K562 (cell line): ENCODE measurements around the gene DAP. TPM values are rescaled to one million over a fixed set of nuclear protein-coding genes. Genes with fewer than 3 reads are reported as not detected.
A peak's percentile ranks its signal among the peaks of the same experiment; 100 is the strongest.

ENCODE experiments used
- CBFA2T3 ChIP-seq: fragments of 450-650 bp; IDR thresholded peaks from 2 replicates; pipeline ENCODE4 v1.6.1; 2017
- E2F3 ChIP-seq: fragments of 250-450 bp; sonication (Bioruptor Pico); IDR thresholded peaks from 2 replicates; pipeline ENCODE4 v1.4.0; 2020; ENCODE audit warnings: mild to moderate bottlenecking
- HDAC1 ChIP-seq, 2 experiments: fragments of 450-650 bp; IDR thresholded peaks; 2 replicates each; pipeline ENCODE4 v1.6.1; 2016 to 2017; ENCODE audit warnings: inconsistent platforms in 1 of 2, mild to moderate bottlenecking in 1 of 2, moderate library complexity in 1 of 2
- KLF6 ChIP-seq: fragments of 250-450 bp; sonication (Bioruptor Pico); IDR thresholded peaks from 2 replicates; pipeline ENCODE4 v1.4.0; 2020; ENCODE audit warnings: mild to moderate bottlenecking, moderate library complexity, borderline replicate concordance
- MECOM ChIP-seq: fragments of 250-450 bp; sonication (Bioruptor Pico); IDR thresholded peaks from 2 replicates; pipeline ENCODE4 v1.8.0; 2022; ENCODE audit warnings: inconsistent platforms
- MEF2D ChIP-seq: conservative IDR thresholded peaks from 2 replicates; pipeline ENCODE4 v1.6.1; 2016; ENCODE audit warnings: low read depth, missing genetic modification characterization, missing compliant biosample characterization
- NFIC ChIP-seq: fragments of 450-650 bp; IDR thresholded peaks from 2 replicates; pipeline ENCODE4 v1.6.1; 2017; ENCODE audit warnings: mild to moderate bottlenecking, inconsistent platforms
- POLR2AphosphoS5 ChIP-seq: IDR thresholded peaks from 2 replicates; pipeline ENCODE4 v1.6.1; 2011; ENCODE audit warnings: mild to moderate bottlenecking, low read depth, low read length, moderate library complexity; ENCODE audit not compliant: control insufficient read depth, insufficient read depth
- PTTG1 ChIP-seq: fragments of 450-650 bp; IDR thresholded peaks from 2 replicates; pipeline ENCODE4 v1.6.1; 2016; ENCODE audit warnings: low read depth, mild to moderate bottlenecking, missing genetic modification characterization, missing compliant biosample characterization
- SIX5 ChIP-seq, 2 experiments: IDR thresholded peaks; 2 replicates each; pipeline ENCODE4 v1.6.1; 2011; ENCODE audit warnings: low read length in 2 of 2, borderline replicate concordance in 1 of 2, low read depth in 1 of 2, mild to moderate bottlenecking in 1 of 2, moderate library complexity in 1 of 2; ENCODE audit not compliant: insufficient read depth in 1 of 2
- VEZF1 ChIP-seq: fragments of 200-800 bp; sonication (Bioruptor generic); IDR thresholded peaks from 2 replicates; pipeline ENCODE4 v1.6.1; 2017; ENCODE audit warnings: missing genetic modification characterization, missing compliant biosample characterization
- ZFP91 ChIP-seq: sonication (generic); formaldehyde crosslinking; IDR thresholded peaks from 2 replicates; pipeline ENCODE4 v1.8.0; 2022; ENCODE audit warnings: mild to moderate bottlenecking, missing genetic modification reagents
- ZNF165 ChIP-seq: fragments of 250-450 bp; sonication (Bioruptor Pico); IDR thresholded peaks from 2 replicates; pipeline ENCODE4 v1.4.0; 2020; ENCODE audit warnings: borderline replicate concordance
- ZNF224 ChIP-seq: sonication (generic); formaldehyde crosslinking; IDR thresholded peaks from 2 replicates; pipeline ENCODE4 v1.8.0; 2022; ENCODE audit warnings: mild to moderate bottlenecking, missing genetic modification reagents
- ZNF778 ChIP-seq: fragments of 450-650 bp; formaldehyde crosslinking; IDR thresholded peaks from 2 replicates; pipeline ENCODE4 v1.4.0; 2020; ENCODE audit warnings: mild to moderate bottlenecking, moderate library complexity
- polyA plus RNA-seq, 8 experiments: library from polyadenylated mRNA; depleted of rRNA in 4 of 8; stranded (reverse) in 5 of 8; unstranded in 3 of 8; fragments of >200 nt; fragmentation: Nextera tagmentation in 2 of 8; fragmentation: Illumina TruSeq in 1 of 8; extraction: Ambion mirVana in 2 of 8; extraction: Trizol in 1 of 8; gene quantifications; 2 replicates each; pipeline versions ENCODE4 v1.2.1 to v1.2.3, GENCODE V29; 2011 to 2014; ENCODE audit warnings: inconsistent platforms in 1 of 8, missing spikeins in 1 of 8
- total RNA-seq, 7 experiments: library from RNA; depleted of rRNA in 6 of 7; stranded (reverse); fragments of >200 nt in 6 of 7; fragmentation: Illumina TruSeq in 2 of 7; extraction: Trizol in 2 of 7; gene quantifications; 2 replicates each; pipeline versions ENCODE4 v1.2.1 to v1.2.3, GENCODE V29; 2011 to 2021; ENCODE audit warnings: low replicate concordance in 1 of 7
- TF ChIP-seq, protein P1 (sequence below): fragments of 450-650 bp; IDR thresholded peaks from 2 replicates; pipeline ENCODE4 v1.6.1; 2016; ENCODE audit warnings: antibody characterized with exemption
- TF ChIP-seq, protein P2 (sequence below): IDR thresholded peaks from 3 replicates; pipeline ENCODE4 v1.6.1; 2011; ENCODE audit warnings: borderline replicate concordance, mild to moderate bottlenecking; ENCODE audit not compliant: insufficient read length, insufficient read depth
- TF ChIP-seq, protein P3 (sequence below): fragments of 450-650 bp; formaldehyde crosslinking; IDR thresholded peaks from 2 replicates; pipeline ENCODE4 v1.4.0; 2020; ENCODE audit warnings: mild to moderate bottlenecking, moderate library complexity

DAP gene
- total and polyA plus RNA-seq, 9 of the 15 experiments (the other 6 are each of a cell fraction or from before 2014, with no cell fraction given): 14.1 to 151 (median 34.5) TPM

DNA sequence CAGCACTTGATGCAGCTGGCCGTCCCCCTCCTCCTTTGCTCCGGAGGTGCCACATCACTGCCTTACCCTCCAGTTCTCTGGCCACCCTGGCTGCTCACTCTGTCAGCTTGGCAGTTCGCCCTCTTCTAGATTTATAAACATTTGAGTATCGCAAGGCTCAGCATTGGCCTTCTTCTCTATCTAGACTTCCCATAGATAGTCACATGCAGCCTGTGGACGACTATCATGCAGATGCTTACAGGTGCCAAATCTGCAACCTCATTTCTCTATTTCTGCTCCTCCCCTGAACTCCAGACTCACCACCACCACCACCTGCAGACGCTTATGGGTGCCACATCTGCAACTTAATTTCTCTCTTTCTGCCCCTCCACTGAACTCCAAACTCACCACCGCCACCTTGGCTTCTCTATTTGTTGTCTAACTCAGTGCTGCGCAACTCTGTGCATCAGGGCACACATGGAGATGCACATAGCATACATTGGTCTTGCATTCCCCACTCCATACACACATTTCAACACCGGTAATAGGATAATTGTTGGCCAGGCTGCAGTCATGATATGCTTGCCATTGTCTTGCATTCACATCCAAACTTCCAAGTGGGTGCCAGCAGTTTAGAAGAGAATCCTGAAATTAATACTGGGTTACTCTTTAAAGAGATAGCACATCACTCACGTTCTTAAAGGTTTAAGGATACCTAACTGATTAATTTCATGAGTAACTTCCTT is 1.9 kb upstream of the DAP start (continued):
- TF ChIP-seq POLR2AphosphoS5: peak; percentile 73; the same call in 1 of the 2 replicates
- TF ChIP-seq PTTG1 (tag): no peak
- TF ChIP-seq ZNF778 (CRISPR knock-in tag): no peak
- no peak for TF ChIP-seq SIX5 (IDR thresholded peaks at IDR 0.05; ENCODE audit: borderline replicate concordance in 1 of 2, insufficient read depth in 1 of 2, low read depth in 1 of 2, low read length in 2 of 2)
- TF ChIP-seq ZNF165: no peak
- 0 out of 2 replicates have a peak, but pooled peaks have one; percentile 11 for TF ChIP-seq KLF6 (CRISPR knock-in tag)
- TF ChIP-seq MEF2D (tag): no peak
- TF ChIP-seq NFIC: peak; percentile 86
- TF ChIP-seq CBFA2T3: peak; percentile 94
- peak; percentile 20; the same call in 1 of the 2 replicates for TF ChIP-seq VEZF1 (CRISPR knock-in tag)
- TF ChIP-seq MECOM (CRISPR knock-in tag): peak; percentile 63; the same call in 1 of the 2 replicates
- TF ChIP-seq ZNF224 (CRISPR knock-in tag): no peak
- TF ChIP-seq, protein P1, sequence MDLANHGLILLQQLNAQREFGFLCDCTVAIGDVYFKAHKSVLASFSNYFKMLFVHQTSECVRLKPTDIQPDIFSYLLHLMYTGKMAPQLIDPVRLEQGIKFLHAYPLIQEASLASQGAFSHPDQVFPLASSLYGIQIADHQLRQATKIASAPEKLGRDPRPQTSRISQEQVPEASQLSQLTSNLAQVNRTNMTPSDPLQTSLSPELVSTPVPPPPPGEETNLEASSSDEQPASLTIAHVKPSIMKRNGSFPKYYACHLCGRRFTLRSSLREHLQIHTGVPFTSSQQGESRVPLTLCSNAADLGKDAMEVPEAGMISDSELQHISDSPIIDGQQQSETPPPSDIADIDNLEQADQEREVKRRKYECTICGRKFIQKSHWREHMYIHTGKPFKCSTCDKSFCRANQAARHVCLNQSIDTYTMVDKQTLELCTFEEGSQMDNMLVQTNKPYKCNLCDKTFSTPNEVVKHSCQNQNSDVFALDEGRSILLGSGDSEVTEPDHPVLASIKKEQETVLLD: no peak
- TF ChIP-seq ZFP91 (CRISPR knock-in tag): no peak
- no peak for TF ChIP-seq E2F3 (CRISPR knock-in tag)
- peak in 1 of 2 experiments; percentile 65; a peak in 2 of 4 replicates for TF ChIP-seq HDAC1 (IDR thresholded peaks at IDR 0.05)
- TF ChIP-seq, protein P2, sequence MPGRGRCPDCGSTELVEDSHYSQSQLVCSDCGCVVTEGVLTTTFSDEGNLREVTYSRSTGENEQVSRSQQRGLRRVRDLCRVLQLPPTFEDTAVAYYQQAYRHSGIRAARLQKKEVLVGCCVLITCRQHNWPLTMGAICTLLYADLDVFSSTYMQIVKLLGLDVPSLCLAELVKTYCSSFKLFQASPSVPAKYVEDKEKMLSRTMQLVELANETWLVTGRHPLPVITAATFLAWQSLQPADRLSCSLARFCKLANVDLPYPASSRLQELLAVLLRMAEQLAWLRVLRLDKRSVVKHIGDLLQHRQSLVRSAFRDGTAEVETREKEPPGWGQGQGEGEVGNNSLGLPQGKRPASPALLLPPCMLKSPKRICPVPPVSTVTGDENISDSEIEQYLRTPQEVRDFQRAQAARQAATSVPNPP: no peak
- TF ChIP-seq, protein P3, sequence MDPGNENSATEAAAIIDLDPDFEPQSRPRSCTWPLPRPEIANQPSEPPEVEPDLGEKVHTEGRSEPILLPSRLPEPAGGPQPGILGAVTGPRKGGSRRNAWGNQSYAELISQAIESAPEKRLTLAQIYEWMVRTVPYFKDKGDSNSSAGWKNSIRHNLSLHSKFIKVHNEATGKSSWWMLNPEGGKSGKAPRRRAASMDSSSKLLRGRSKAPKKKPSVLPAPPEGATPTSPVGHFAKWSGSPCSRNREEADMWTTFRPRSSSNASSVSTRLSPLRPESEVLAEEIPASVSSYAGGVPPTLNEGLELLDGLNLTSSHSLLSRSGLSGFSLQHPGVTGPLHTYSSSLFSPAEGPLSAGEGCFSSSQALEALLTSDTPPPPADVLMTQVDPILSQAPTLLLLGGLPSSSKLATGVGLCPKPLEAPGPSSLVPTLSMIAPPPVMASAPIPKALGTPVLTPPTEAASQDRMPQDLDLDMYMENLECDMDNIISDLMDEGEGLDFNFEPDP (CRISPR knock-in tag): 0 out of 2 replicates have a peak, but pooled peaks have one; percentile 15
